Measurements from ENCODE around the gene VPS37D.
A peak's percentile ranks its signal among the peaks of the same experiment; 100 is the strongest.

The VPS37D gene

DNA sequence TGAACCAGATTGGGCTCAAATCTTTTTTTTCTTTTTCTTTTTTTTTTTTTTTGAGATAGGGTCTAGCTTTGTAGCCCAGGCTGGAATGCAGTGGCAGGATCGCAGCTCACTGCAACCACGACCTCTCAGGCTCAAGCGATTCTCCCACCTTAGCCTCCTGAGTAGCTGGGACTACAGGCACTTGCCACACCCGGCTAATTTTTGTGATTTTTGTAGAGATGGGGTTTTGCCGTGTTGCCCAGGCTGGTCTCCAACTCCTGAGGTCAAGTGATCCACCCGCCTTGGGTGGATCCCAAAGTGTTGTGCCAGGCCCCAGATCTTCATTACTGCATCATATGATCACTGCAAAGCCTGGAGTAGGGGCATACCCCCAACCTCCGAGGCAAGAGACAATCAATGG, 12.9 kb downstream of the VPS37D start:
- no peak for DNase-seq (ENCODE audit: low spot score)

DNA sequence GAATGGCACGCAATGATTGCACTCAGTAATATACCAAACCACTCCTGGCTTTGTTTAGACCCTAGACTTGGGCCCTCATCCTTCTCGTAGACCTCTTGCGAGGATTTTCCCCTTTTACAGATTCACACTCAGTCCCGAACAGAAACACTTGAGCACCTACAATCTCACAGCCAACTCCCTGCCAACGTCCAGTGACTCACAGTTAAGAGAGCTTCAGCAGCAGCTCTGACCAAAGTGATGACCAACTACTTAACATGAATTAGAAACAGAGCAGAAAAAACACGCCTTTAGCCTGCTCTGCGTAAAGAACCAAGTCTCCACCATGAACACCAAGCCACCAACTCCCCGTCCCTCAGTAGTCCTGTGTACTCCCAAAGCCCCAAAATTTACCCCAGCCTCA, 13.4 kb downstream of the VPS37D start:
- DNase-seq (ENCODE audit: low spot score) = no peak

DNA sequence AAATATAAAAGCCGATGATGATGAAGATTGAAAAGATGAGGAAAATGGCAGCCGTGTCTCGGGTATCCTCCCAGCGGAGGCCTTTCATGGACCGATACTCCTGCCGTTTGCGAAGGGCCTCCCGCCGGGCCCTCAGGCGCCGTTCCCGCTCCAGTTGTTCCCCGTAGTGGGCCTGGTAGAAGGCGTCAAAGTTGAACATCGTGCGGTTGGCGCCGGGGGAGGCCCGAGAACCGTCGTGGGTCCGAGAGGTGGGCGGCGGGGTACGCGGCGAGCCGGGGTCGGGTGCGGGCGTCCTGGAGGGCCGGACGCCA, 15.1 kb downstream of the VPS37D start:
- DNase-seq (ENCODE audit: low spot score) = no peak

DNA sequence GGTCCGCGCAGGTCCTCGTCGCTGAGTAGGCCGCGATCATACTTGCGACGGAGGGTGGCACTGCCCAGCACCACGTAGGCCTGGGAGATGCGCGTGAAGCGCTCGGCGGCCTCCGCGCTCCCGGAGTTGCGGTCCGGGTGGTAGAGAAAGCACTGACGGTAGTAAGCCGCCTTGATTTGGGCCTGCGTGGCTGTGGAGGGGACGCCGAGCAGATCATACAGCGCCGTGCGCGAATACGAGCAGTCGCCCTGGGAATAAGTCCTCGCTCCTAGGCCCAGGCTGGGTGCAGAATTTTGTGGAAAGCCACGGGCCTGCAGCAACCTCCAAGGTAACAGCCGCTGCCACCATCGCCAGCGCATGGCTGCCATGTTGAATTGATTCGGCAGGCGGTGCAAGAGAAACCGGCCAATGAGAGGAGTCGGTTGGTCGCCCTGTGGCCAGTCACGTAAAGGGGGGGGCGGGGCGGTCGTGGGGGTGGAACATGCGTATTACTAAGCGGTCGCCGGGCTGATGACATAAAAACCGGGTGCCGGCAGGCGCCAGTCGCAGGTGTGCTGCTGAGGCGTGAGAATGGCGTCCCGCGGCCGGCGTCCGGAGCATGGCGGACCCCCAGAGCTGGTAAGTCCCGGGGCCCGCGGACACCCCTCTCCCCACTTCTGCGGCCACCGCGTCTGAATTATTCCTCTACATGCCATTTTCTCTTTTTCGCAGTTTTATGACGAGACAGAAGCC, 15.6 kb downstream of the VPS37D start, which contains the start of the genes BUD23 and DNAJC30:
TSS of gene BUD23 (plus strand) at position 542 of the 732 bp plus-strand sequence. CDS start at position 571, 29 bp downstream.
TSS of gene DNAJC30 (minus strand) at position 398 of the 732 bp plus-strand sequence. CDS start at position 368, 30 bp downstream.
- DNase-seq (ENCODE audit: low spot score) = peak; percentile 94

DNA sequence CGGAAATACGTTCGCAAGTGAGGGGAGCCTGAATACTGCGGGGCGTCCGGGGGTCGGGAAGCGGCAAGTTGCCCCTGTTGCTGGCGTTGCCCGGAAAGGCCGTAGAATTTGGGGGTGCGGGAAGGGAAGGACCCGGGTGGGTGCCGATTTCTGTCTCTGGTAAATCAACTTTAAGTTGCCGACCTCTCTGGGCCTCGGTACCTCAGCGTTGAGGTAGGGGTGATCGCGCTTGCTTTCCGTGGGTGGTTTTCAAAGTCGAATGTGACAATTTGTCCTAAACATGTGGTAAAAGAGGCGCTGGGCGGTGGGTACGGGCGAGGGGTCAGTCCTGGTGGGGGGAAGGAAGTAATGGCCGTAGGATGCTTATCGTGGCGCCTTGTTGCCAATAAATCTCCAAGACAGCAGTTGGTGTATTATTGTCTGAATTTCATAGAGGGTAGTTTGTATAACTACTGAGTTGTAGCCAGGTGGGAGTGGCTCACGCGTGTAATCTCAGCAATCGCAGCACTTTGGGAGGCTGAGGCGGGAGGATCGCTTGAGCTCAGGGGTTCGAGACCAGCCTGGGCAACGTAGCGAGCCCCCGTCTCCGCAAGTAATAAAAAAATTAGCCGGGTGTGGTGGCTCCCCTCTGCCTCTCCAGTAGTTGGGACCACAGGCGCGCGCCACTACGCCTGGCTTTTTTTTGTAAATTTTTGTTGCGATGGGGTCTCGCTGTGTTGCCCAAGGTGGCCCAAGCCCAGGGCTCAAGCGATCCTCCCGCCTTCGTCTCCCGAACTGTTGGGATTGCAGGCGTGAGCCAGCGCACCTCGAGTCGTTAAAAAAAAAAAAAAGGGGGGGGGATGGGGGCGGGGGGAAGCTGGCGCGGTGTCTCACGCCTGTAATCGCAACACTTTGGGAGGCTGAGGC, 16.4 kb downstream of the VPS37D start:
- no peak for DNase-seq (ENCODE audit: low spot score)

DNA sequence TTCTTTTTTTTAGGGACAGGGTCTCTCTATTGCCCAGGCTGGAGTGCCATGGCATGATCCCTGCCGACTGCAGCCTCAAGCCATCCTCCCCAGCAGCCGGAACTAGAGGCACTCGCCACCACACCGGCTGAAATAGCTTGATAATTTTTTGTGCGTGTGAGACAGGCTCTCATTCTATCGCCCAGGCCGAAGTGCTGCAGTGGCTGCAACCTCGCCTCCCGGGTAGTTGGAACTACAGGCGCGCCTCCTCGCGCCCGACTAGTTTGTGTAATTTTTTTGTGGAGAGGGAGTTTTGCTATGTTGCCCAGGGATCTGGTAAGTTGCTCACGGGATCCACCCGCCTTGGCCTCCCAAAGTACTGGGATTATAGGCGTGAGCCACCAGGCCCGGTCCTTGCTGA, 17.7 kb downstream of the VPS37D start:
- no peak for DNase-seq (ENCODE audit: low spot score)

DNA sequence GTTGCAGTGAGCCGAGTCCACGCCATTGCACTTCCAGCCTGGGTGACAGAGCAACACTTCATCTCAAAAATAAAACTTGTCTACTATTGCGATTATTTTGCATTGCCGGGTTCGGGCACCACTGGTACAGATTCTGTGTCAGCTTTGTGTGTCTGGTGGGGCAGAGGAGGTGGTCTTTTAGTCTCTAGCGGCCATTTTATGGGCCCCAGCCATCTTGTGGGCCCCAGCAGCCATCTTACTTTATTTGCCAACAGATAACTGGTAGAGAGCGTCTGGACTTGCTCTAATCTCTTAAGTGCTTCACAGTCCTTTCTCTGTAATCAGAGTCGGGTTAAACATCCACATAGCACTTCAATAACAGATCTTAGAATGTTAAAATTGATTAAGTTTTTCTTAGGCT, 20.7 kb downstream of the VPS37D start:
- no peak for DNase-seq (ENCODE audit: low spot score)

DNA sequence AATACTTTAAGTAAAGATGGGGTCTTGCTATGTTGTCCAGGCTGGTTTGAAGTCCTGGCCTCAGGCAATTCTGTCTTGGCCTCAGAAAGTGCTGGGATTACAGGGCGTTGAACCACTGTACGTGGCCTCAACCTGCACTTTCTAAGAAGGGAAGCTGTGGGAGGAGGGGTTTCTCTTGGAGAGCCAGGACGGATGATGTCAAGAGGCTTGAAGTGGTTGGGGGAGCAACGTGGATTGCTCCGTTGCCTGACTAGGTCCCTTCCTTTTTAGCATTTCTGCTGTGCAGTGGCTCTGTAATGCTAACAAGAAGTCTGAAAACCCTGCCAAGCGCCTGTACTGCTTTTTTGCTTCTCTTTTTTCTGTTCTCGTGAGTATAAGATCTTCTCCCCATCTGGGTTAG, 23.0 kb downstream of the VPS37D start:
- no peak for DNase-seq (ENCODE audit: low spot score)

DNA sequence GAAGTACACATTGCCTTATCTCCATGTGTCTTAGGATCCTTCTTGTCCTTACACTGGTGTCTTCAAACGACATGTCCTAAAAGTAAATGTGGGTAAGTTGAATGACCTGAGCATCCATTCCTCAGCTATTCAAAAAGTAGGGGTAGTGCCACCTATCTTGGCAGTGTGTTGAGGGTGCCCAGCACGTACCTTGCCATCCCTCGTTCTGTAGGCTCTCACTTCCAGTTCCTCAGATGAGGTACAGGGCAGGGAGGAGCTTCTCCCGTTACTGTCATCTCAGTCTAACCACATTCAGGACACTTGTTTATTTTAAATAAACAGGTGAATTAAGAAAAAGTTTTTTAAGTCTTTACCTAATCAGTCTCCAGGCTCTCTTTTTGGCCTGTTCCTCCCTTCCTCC, 28.7 kb downstream of the VPS37D start:
- DNase-seq (ENCODE audit: low spot score) = no peak

DNA sequence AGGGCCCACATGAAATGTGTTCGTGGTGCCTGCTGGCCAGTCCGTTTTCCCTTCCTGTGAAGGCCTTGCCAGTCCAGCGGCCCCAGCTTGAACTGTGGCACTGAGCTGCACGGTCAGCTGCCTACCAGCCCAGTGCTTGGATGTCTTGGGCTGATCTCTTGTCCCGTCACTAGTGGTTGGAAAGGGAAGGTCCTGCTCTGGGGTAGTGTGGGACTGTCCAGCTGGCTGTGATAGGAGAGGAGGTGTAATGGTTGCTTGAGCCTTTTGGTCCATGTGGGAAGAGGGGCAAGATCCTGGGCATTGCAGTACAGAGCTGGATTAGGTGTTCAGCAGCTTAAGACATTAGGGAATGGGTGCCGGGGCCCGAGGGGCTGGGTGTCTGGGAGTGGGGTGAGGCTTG, 30.8 kb downstream of the VPS37D start:
- no peak for DNase-seq (ENCODE audit: low spot score)

DNA sequence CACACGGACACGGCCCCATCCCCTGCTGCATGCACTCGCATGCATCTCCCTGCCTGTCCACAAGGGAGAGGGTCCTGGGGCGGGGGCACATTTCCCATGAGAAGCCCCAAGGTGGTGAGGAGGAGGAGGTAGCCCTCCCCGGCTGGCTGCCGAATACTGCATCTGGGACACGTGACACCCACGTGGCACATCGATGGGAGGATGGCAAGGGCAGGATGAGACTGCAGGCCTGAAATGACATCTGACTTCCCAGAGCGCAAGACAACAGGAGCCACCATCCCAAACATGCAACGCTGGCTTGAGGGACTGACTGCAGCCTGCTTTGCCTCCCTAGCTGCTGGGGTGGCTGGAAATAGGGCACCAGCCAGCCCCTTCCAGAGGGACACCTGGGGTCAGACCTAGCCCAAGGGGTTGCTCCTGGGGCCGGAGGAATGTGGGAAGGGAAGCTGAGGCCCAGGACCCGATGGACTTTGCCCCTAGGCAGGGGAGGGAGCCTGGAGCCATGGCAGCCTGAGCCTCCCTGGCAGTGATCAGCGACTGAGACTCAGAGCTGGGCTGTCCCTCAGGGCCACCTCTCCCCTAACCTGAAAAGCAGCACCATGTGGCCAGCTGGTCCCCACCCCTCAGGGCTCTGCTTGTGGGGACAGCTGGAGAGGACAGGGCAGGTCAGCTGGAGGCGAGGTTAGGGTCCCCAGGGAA, 31.9 kb downstream of the VPS37D start:
- DNase-seq (ENCODE audit: low spot score) = no peak

DNA sequence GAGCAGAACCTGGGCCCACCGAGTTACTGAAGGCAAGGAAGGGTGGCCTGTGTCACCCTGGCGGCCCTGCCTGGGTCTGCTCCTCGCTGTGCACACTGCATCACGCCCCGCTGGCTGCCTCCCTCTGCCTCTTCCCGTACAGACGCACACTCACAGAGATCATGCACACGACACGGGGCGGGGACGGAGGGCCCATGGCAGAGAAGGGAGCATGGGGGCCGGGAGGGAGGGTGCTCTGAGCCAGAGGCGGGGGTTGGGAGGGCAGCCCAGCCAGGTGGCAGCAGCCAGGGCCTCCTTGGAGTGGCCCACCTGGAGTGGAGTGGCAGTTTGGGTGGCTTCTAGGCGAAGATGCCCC, 32.4 kb downstream of the VPS37D start:
- DNase-seq (ENCODE audit: low spot score) = no peak

DNA sequence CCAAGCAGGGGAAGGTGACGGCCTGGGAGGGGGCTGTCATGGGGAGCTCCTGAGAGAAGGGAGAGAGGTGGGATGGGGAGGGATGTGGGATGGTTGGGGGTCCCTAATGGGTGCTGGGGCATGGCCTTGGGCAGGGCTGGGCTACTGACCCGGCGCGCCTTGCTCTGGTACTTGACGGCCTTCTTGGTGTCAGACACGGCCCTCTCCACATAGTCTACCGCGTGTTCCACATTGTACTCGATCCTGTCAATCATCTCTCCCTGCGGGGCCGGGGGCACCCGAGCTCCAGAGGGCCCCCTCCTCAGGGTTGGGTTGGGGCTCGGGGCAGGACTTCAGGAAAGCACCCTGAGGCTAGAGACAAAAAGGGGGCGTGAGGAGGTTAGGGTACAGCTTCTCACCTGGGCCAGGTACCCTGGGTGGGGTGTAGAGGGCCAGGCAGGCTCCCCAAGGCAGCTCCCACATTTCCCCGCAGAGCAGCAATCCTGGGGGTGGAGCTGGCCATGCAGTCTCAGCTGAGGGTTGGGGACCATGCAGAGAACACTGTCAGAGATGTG, 33.0 kb downstream of the VPS37D start:
- DNase-seq (ENCODE audit: low spot score) = no peak

DNA sequence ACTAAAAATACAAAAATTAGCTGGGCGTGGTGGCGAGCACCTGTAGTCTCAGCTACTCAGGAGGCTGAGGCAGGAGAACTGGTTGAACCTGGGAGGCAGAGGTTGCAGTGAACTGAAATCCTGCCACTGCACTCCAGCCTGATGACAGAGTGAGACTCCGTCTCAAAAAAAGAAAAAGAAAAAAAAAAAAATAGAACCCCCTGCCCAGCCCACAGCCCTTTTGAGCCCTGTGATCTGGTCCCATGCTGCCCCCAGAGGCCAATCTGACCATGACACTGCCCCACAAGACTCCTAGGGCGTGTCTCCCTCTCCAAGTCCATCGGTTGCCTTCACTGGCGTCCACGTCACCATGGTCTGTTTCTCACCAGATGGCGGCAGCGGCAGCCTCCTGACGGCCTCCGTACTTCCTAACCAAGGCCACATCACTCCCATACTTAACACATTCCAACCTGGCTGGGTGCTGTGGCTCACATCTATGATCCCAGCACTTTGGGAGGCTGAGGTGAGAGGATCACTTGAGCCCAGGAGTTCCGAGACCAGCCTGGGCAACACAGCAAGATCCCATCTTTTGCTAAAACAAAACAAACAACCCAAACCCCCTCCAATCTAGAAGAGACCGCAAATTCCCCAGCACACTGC, 33.8 kb downstream of the VPS37D start:
- DNase-seq (ENCODE audit: low spot score) = peak; percentile 80

DNA sequence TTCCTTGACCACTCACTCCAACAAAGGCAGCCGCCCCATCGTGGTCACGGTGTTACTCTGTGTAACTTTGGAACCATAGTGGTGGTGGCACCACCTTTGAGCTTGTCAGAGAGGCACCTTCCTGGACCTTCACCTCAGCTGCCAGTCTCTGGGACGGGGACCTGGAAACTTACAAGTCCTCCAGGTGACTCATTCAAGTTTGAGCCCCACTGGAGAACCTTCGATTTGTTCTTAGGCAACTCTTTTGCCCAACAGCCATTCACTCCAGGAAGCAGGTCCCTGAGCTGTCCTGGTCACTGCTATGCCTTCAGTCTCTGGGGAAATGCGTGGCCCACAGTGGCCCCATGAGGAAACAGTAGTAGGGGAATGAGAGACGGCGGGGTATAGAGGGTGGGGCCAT, 34.6 kb downstream of the VPS37D start:
- DNase-seq (ENCODE audit: low spot score) = no peak

DNA sequence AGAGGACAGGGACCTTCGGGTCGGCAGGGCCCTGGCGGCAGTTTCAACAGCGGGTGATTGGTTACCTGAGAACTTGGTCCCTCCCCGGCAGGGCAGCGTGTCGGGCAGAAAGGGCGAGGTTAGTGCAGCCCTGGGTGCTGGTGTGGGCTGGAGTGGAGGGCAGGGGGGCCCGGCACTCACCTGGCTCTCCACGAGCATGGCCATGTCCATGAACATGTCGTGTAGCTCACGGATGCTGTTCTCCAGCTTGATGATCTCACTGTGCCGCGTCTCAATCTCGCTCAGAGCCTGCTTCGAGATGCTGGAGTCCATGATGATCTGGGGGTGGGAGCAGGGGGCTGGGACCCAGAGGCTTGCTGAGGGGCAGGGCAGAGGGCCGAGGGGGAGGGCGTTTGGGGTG, 35.0 kb downstream of the VPS37D start:
- no peak for DNase-seq (ENCODE audit: low spot score)

DNA sequence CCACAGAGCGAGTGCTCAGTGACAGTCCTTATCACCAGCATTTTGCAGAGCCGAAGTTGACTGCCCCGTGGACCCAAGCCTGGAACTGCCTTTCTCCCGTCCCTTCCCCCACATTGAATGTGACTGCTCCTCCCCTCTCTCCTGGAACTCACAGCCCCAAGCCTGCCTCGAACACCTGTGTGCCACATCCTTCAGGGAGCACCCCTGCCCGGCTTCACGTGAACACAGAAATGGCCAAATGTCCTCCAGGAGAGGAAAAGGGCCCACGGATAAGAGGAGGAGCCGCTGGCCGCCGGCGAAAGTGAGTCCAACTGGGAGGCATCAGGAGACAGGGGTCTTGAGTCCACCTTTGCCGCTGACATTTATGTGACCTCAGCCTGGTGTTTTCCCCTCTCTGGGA, 35.6 kb downstream of the VPS37D start:
- no peak for DNase-seq (ENCODE audit: low spot score)

DNA sequence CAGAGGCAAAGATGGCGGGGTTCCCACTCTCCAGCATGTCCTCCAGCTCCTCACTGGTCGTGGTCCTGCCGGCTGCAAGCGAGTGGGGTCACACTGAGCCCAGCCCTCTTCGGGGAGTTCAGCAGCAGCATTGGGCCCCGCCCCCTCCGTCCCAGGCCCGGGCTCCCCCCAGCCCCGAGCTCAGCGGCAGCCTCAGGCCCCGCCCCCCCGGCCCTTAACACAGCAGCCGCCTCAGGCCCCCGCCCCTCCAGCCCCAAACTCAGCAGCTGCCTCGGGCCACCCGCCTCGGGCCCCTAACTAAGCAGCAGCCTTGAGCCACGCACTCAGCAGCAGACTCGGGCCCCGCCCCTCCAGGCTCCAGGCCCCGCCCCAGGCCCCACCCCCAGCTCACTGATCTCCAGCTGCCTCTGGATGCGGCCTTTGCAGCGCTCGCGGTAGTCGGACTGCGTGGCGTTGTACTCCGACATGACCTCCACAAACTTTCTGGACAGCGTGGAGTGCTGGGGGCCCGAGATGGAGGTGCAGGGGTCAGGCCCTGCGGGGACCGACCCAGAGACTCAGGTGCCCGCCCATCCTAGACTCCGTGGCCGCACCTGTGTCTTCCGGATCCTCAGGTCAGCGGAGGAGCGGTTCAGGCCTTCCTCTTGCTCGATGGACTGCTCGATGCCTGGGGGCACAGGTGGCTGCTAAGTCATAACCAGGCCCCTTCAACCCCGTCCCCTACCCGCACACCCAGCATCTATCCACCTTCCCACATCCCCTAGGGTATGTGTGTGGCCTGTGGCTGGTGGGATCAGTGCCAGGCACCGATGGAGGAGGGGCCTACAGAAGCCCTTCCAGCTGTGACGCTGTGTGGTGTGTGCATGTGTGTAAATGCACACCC, 36.4 kb downstream of the VPS37D start:
- DNase-seq (ENCODE audit: low spot score) = no peak

DNA sequence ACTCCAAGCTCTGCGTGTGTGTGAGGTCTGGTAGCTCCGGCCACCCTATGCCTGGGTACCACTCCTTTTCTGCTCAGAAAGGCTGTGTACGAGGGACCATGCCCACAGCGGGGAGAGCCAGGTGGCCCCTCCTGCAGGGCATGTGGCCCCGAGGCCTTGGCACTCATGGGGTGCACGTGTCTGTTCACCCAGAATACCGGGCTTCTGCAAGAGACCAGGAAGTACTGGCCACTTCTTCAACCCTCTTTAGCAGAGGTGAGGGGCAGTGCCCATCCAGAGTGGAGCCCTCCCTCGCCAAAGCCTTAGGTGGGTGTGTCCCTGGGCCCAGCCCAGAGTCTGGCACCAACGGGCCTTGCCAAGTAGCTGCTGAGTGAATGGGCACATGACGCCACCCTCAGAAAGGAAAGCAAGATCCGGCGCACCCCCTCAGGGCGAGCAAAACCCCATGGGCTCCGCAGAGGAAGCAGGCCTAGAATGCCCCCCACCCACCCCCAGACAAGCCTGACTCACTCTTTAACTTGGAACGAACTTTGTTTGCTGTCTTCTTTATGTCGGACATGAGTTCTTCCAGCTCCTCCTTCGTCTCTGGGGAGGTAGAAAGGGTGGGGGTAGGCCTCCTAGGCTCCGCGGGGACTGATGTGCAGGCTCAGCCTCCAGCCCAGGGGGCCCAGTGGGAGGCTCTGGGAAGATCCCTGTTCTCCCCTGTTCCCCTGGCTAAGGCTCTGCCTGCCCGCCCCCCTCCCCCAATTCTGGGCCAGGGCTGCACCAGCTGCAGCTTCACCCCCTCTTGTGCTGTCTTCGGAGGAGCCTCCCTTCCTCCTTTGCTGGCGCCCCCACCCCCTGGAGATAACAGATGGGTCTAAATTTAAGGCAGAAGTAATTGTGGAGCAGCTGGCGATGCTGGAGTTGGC, 37.3 kb downstream of the VPS37D start:
- no peak for DNase-seq (ENCODE audit: low spot score)

DNA sequence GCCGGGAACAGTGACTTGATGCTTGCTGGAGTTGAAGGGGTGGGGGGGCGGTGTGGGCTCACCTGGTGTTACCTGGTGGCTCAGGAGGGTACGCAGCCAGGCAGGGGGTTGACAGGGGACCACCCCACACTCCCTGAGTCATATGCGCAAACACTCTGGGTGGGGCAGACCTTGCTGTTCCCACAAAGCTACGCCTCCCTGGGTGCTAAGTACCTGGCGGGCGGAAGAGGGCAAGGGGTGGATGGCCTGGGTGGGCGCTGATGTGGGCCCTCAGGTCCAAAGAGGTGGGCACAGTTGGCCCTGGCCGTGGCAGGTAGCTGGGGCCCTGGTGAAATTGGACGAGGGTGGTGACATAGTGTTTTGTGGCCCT, 37.9 kb downstream of the VPS37D start:
- no peak for DNase-seq (ENCODE audit: low spot score)

Measured in HuH-7.5 (cell line).